HG02885 (cell line): ENCODE data around the gene SOX10.

Experiments
- ATAC-seq: cut with Tn5 transposase; IDR thresholded peaks from one replicate; pipeline ENCODE4 v1.9.1; 2021; ENCODE audit warnings: mild to moderate bottlenecking; ENCODE audit not compliant: unreplicated experiment, poor library complexity

The SOX10 gene

GRCh38 chr22:38017272-38017920, 33.0 kb upstream of the SOX10 start:
- no peak for ATAC-seq

GRCh38 chr22:38016182-38017151, 32.1 kb upstream of the SOX10 start:
- no peak for ATAC-seq

- ATAC-seq: no peak
These were observed 29.7 kb upstream of the SOX10 start for GRCh38 chr22:38014083-38014482.

DNA sequence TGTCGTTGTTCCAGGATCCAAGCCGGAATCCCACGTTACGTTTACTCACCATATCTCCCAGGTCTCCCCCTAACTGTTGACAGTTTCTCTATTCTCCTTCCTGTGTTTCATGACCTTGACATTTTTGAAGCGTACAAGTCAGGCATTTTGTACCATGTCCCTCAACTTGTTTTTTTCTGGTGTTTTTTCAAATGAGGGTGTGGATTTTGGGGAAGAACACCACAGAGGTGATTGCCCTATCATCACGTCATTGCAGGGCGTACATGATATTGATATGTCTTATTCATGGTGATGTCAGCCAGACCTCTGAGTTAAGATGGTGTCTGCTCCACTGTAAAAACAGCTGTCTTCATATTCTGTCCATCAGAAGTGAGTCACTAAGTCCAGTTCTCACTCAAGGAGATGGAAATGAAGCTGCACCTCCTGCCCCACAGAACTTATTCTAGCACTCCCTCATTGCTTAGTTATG, 28.3 kb upstream of the SOX10 start:
- ATAC-seq: no peak

DNA sequence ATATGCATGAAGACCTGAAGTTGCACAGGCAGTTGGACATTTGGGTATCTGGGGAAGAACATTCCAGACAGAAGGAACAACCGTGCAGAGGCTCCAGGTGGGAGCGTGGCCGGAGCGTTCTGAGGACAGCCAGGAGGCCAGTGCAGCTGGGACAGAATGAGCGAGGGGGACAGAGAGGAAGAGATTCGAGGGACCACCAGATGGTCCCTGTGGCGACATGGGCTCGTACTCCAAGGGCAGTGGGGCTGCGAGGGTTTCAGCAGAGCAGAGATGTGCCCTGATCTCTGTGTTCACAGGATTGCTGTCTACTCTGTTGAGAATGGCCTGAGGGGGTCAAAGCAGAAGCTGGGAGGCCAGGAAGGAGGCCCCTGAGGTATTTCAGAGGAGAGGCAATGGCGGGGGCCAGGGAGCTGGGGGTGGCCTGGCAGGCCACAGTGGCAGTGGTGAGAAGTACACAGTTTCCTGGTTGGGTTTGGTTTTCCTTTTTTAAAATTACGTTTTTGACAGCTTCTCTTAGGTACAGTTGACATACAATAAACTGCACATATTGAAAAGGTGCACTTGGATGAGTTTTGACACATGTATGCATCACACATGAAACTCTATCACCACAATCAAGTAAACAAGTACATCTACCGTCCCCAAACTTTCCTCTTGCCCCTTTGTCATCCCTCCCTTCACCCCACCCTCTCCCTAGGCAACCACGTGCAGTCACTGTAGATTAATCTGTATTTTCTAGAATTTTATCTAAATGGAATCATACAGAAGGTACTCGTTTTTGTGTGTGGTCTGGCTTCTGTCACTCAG, 24.8 kb upstream of the SOX10 start:
- ATAC-seq: no peak

- ATAC-seq: no peak
These were observed 23.1 kb upstream of the SOX10 start for GRCh38 chr22:38007330-38007902.

- no peak for ATAC-seq
These were observed 22.6 kb upstream of the SOX10 start for GRCh38 chr22:38006906-38007305.

GRCh38 chr22:38005943-38006342, 21.6 kb upstream of the SOX10 start:
- ATAC-seq: no peak

- ATAC-seq: no peak
These were observed 15.4 kb upstream of the SOX10 start for GRCh38 chr22:37999640-38000272.

GRCh38 chr22:37999236-37999635, 14.9 kb upstream of the SOX10 start:
- no peak for ATAC-seq

DNA sequence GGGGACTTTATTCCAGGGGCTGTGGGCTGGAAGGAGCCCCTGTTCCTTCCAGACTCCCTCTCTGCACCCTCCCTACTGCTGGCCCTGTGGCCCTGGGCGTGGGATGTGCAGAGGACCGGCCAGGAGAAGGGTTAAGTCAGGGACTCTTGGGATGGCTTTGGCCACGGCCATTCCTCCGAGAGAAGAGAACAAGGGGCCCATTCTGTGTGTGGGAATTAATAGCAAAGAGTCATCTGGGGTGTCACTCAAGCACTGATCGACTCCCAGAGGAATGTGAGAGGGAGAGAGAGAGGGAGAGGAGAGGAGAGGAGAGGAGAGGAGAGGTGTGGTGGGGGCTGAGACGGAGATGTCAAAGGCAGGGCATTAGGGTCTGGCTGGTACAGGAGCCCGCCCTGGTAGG, 14.2 kb upstream of the SOX10 start:
- no peak for ATAC-seq

DNA sequence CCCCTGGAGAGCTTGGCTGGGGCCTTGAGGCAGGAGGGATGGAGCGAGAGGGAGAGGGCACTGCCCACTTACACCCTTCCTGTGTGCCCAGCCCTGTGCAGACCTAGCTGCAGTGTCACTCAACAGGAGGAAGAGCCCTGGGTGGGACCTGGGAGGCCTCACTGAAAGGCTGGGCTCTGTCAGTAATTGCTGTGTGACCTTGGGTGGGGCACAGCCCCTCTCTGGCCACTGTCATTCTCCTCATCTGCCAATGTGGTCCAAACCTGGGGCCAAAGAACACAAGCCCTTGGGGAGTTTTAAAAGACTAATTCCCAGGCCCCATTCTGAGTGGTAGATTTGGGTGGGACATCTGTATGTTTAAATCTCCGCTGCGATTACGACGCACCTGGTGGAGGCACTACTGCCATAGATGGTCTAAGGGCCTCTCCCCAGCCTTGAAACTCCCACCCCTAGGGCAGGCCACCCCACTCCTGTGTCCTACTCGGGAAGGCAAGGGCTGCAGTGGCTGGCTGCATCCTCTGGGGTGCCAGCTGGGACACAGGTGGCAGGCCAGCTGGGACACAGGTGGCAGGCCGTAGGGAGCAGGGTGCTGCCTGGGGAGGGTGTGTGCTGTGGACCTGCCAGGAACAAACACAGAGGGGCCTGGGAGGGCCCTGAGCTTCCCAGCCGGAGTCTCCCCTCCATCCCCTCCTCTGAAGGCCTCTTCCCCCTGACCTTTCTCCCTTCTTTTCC, 12.3 kb upstream of the SOX10 start:
- ATAC-seq: no peak

DNA sequence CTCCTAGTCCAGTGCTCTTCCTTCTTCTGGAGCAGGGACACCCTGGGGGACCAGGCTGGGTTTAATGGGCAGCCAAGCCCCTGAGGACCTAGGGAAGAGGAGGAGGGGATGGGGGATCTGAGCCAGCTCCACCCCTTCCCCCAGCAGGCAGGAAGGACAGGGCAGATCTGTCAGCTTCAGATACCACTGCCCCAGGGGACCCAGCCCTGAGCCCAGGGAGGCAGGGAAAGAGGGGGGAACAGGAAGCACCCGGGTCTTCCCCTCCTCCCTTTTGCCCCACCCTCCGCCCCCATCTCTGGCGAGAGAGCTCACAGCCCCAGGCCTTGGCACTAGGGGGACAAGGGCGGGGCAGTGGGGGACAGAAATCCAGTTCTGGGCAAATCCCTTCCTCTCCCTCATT, 11.7 kb upstream of the SOX10 start:
- ATAC-seq: no peak

- no peak for ATAC-seq
These were observed 11.1 kb upstream of the SOX10 start for GRCh38 chr22:37995460-37995859.

DNA sequence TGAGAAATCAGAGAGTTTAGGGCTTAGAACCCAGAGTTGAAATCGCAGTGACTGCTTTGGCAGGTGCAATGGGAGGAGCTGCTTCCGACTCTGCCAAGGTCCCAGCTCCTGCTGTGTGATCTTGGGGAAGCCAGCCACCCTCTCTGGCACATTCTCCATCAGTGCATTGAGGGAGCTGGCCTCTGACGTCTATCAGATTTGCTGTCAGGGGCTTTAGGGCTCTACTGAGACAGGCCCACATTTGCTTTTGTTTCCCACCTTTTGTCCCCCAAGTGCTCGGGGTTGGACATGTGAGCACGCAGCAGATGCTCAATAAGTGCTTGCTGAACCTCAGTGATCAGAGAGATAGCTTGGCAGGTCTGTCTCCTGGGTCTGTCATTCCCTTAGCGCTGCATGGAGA, 10.6 kb upstream of the SOX10 start:
- no peak for ATAC-seq

DNA sequence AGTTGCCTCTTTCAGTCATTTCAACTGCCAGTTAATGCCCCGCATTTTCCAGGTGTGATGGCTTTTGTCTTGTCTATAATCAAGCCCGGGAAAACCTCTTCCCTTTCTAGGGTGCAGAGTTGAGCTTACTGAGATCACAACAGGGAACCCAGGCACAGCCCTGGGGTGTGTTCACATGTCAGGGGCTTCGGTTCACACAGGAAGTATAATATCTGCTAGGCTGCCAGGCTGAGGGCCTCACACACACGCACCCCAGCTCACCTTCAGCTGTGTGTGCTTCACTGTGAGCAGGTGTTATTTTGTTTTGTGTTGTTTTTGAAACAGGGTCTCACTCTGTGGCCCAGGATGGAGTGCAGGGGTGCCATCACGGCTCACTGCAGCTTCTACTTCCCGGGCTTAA, 9.7 kb upstream of the SOX10 start:
- ATAC-seq: no peak

GRCh38 chr22:37991731-37992442, 7.5 kb upstream of the SOX10 start:
- no peak for ATAC-seq

GRCh38 chr22:37990862-37991261, 6.5 kb upstream of the SOX10 start:
- no peak for ATAC-seq

- no peak for ATAC-seq
These were observed 5.9 kb upstream of the SOX10 start for GRCh38 chr22:37990301-37990700.
